GM19193 (cell line): ENCODE measurements around the gene CAPZA1.

Experiments
- POLR2A ChIP-seq: IDR thresholded peaks from 4 replicates; pipeline ENCODE4 v1.6.1; 2011; ENCODE audit not compliant: insufficient read depth, insufficient read length; ENCODE audit errors: extremely low read depth

Gene CAPZA1

DNA sequence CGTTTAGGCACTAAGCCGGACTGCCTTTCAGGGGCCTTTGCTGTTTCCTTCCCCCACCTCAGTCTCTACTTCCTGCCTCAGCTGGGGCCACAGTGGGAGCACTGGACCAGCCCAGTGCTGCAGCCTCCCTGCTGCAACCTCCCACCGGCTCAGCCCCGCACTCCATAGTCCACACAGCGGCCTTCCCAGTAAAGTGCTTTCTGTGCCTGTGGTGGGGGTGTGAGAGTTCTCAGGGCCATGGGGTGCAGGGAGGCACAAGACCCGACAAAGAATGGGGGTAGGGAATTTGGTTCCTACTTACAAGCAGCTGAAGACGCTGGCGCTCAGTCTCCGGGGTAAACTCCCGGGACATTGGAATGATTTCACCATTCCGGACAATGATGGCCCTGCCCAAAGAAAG lies 92.0 kb downstream of the CAPZA1 start:
- no peak for TF ChIP-seq POLR2A

DNA sequence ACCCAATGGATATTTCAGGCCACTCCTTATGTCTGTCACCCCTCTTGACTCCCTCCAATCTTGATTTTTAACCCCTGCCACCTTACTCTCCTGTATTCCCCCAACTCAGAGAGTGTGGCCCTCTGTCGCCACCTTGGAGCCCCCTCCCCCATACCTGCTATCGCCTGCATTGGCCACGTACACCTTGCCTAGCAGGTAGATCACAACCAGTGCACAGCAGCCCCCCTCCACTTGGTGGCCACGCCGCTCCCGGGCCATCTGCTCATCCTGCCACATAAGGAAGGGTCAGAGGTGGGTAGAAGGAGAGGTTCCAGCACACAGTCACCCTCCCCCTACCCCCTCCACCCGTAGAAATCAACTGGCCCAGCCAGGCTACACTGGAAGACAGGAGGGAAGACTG lies 92.6 kb downstream of the CAPZA1 start:
- no peak for TF ChIP-seq POLR2A

- no peak for TF ChIP-seq POLR2A
These were observed 93.1 kb downstream of the CAPZA1 start for GRCh38 chr1:112712701-112713128.

DNA sequence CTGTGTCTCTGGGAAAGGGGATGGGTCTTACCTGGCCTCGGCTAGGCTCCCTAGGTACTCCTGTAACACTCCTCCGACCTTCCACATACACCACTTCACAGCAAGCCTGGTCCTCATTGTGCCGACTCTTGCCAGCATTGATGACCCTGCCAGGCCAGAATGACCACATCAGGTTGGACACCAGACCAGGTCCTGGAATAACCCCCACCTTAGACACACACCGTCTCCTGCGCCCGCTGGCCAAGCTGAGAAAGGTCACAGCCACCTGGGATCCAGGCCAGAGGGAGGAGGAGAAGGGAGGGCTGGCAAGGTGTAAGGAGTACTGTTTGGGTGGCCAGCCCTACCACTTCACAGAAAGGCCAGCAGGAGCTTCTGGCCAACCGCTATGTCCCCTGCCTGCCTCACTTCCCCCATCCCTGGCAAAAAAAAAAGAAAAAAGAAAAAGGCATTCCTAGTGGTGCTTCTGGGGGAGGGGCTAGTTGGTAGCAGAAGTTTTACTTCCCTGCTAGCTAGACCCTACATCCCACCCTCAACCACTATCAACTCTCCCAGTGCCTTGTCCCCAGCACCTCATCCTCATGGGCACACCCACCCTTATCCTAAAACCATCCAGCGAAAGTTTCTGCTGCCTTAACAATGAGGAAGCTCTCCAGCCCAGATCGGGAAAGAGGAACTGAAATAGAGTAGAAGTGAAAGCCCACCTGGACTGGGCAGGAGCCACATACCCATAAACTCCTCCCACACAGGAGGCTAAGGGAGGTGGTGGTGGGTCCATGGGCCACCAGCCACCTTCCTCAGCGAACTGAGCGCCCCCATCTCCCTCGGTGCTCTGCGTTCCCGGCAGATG lies 94.1 kb downstream of the CAPZA1 start:
- no peak for TF ChIP-seq POLR2A

DNA sequence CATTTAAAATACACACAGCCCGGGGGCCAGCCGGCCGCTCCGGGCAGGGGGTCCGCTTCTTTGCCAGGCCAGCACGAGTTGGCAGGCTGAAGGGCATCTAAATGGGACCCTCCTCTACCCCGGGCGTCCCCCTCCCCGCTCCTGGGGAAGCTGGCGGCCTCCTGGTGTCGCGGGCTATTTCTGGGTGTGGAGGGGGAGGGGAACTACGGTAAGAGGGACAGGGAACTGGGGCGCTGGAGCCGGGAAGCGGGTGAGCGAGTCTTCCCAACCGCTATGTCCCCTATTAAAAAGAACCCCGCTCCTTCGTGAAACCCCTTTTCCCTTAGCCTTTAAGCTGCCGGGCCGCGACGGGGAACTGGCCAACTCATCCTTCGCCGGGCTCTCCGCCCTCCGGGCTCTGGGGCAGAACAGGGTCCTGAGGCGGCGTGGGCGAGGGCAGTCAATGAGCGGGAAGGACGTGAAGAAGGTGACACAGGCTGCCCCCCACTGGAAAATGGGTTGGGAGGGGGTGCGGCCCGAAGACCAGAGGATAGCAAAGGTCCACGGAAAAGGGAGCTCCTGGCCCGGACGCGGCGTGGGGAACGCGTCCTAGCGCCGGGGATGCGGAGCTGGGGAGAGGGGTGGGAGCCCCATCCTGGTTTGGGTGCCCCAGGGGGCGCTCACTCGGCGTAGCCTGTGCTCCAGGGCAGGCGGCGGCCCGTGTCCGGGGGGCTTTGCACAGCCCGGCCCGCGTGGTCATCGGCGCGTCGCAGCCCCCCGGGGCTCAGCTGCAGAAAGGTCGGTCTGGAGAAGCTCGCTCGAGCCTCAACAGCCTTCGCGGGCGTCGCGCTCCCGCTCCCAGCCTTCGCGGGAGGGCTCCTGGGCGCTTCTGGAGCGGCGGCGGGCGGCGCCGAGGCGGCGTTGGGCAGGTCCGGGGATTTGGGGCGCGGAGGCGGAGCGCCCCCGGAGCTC lies 95.0 kb downstream of the CAPZA1 start:
- TF ChIP-seq POLR2A, result no peak

- no peak for TF ChIP-seq POLR2A
These were observed 95.8 kb downstream of the CAPZA1 start, which contains the start of gene PPM1J for GRCh38 chr1:112715264-112716053. Gene PPM1J (minus strand): TSS chr1:112715332. CDS start chr1:112715301, 31 bp downstream.

- no peak for TF ChIP-seq POLR2A
These were observed 96.6 kb downstream of the CAPZA1 start for GRCh38 chr1:112716133-112716720.

- no peak for TF ChIP-seq POLR2A
These were observed 97.7 kb downstream of the CAPZA1 start for GRCh38 chr1:112717263-112717873.

DNA sequence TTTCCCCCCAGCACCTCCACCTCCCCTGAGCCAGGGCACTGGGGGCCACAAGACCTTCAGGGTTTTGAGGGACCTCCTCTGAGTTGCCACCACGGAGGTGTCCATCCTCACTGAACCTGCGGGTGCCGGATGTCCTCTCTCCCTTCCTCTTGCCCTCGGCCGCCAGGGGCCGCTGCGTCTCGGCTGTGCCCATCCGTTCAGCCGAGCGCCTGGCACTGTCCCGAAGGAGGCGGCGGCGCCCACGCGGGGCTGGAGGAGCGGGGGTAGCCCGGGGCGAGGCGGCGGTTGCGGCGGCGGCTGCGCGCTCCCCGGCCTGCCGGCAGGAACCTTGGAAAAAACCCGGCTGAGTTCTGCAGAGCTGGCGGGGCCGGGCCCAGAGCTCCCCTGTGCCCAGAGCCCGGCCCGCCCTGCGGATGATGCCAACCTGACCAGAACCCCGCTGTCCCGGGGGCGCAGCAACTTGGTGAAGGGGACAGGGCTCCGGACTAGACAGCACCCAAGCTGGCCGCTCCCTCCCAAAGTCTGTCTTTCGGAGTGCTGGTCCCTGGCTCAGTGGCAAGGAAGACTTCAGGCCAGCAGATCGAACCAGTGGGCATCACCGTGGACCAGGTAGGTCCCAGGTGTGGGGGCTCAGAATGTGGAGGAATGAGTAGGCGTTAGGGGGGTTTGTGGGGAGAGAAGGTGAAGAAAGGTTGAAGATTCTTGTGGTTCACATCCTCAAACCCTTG lies 99.2 kb downstream of the CAPZA1 start:
- TF ChIP-seq POLR2A, result no peak

- TF ChIP-seq POLR2A, result no peak
These were observed 100.1 kb downstream of the CAPZA1 start for GRCh38 chr1:112719706-112720105.

DNA sequence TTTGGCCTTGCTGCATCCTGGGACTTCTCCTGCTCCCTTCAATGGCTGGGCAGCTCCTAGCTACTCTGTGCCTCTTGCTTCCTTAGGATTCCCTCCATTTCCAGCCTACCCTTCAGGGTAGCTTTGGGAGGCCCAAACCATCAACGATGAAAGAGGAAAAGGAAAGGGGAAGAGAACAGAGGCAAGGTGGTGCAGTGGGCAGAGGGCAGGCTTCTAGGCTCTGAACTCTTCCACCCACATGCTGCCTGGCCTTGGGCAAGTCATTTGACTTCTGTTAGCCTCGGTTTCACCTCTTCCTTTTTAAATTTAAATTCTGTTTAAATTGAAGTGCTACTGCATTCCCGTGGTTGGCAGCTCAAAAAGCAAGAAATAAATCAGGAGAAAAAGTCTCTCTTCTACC lies 101.2 kb downstream of the CAPZA1 start:
- TF ChIP-seq POLR2A, result no peak
